Vagina (tissue), 2 donors: ENCODE data around the gene CD48.

ENCODE experiments used
- POLR2A ChIP-seq, 2 donors: fragments of 450-650 bp; IDR thresholded peaks; one replicate each; pipeline ENCODE4 v1.6.1; 2017; ENCODE audit warnings: antibody characterized with exemption in 2 of 2, mild to moderate bottlenecking in 2 of 2, moderate library complexity in 2 of 2
- TF ChIP-seq, protein P1 (sequence below), 3 experiments: fragments of 450-650 bp in 2 of 3; fragments of 200-600 bp in 1 of 3; sonication (generic) in 1 of 3; IDR thresholded peaks; one replicate each; pipeline ENCODE4 v1.5.1; 2017 to 2019; ENCODE audit warnings: antibody characterized with exemption in 3 of 3, mild to moderate bottlenecking in 2 of 3, moderate library complexity in 2 of 3

- TF ChIP-seq, protein P1, sequence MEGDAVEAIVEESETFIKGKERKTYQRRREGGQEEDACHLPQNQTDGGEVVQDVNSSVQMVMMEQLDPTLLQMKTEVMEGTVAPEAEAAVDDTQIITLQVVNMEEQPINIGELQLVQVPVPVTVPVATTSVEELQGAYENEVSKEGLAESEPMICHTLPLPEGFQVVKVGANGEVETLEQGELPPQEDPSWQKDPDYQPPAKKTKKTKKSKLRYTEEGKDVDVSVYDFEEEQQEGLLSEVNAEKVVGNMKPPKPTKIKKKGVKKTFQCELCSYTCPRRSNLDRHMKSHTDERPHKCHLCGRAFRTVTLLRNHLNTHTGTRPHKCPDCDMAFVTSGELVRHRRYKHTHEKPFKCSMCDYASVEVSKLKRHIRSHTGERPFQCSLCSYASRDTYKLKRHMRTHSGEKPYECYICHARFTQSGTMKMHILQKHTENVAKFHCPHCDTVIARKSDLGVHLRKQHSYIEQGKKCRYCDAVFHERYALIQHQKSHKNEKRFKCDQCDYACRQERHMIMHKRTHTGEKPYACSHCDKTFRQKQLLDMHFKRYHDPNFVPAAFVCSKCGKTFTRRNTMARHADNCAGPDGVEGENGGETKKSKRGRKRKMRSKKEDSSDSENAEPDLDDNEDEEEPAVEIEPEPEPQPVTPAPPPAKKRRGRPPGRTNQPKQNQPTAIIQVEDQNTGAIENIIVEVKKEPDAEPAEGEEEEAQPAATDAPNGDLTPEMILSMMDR (IDR thresholded peaks at IDR 0.05): no peak
- no peak for TF ChIP-seq POLR2A (IDR thresholded peaks at IDR 0.05)
These were observed 11.7 kb upstream of the CD48 start for GRCh38 chr1:160723332-160723731.
